CD14-positive monocyte (primary cell): ENCODE measurements around the gene MACROD1. TPM values are rescaled to one million over a fixed set of nuclear protein-coding genes. Genes with fewer than 3 reads are reported as not detected.

Experiments used
- DNase-seq, 3 donors: peaks; one replicate each; pipeline ENCODE4 v3.0.0-alpha.2; 2011 to 2022
- H2AFZ ChIP-seq: 2 replicates; pipeline ENCODE4 v1.6.0; 2012; ENCODE audit warnings: mild to moderate bottlenecking, low read depth, low read length, inconsistent platforms; ENCODE audit not compliant: insufficient read depth, poor library complexity, severe bottlenecking
- H3K27ac ChIP-seq, 2 donors: 1 replicate in 1 of 2; 2 replicates in 1 of 2; pipeline ENCODE4 v1.5.1; 2012 to 2013; ENCODE audit warnings: low read length in 2 of 2, control low read depth in 1 of 2, inconsistent platforms in 1 of 2, low read depth in 1 of 2, mild to moderate bottlenecking in 1 of 2
- H3K27me3 ChIP-seq, 2 donors: one replicate each; pipeline versions ENCODE4 v1.6.0 to v1.6.1; 2011 to 2013; ENCODE audit warnings: low read length in 2 of 2; ENCODE audit not compliant: control insufficient read depth in 2 of 2, insufficient read depth in 2 of 2
- H3K36me3 ChIP-seq, 2 donors: replicated peaks in 1 of 2; 1 replicate in 1 of 2; 2 replicates in 1 of 2; pipeline versions ENCODE4 v1.5.1 to v1.6.1; 2012 to 2013; ENCODE audit warnings: low read length in 2 of 2, control low read depth in 1 of 2, inconsistent platforms in 1 of 2, mild to moderate bottlenecking in 1 of 2; ENCODE audit not compliant: insufficient read depth in 2 of 2, control insufficient read depth in 1 of 2
- H3K4me1 ChIP-seq, 2 donors: 1 replicate in 1 of 2; 2 replicates in 1 of 2; pipeline versions ENCODE4 v1.5.1 to v1.6.1; 2012 to 2013; ENCODE audit warnings: low read length in 2 of 2, control low read depth in 1 of 2, inconsistent platforms in 1 of 2, mild to moderate bottlenecking in 1 of 2, moderate library complexity in 1 of 2; ENCODE audit not compliant: insufficient read depth in 2 of 2, control insufficient read depth in 1 of 2
- H3K4me2 ChIP-seq: replicated peaks from 2 replicates; pipeline ENCODE3; 2012; ENCODE audit warnings: low read length, moderate library complexity, mild to moderate bottlenecking; ENCODE audit not compliant: poor library complexity, severe bottlenecking; ENCODE audit errors: extremely low read depth
- H3K4me3 ChIP-seq, 3 experiments: fragments of 200-600 bp in 1 of 3; sonication (generic) in 1 of 3; replicated peaks in 1 of 3; 1 replicate in 2 of 3; 2 replicates in 1 of 3; pipeline ENCODE4 v1.5.1; 2011 to 2013; ENCODE audit warnings: low read length in 3 of 3, mild to moderate bottlenecking in 3 of 3, control low read depth in 2 of 3, low read depth in 2 of 3, inconsistent platforms in 1 of 3, moderate library complexity in 1 of 3
- H3K79me2 ChIP-seq: 2 replicates; pipeline ENCODE4 v1.6.0; 2012; ENCODE audit warnings: mild to moderate bottlenecking, control low read depth, inconsistent platforms, low read length, moderate library complexity; ENCODE audit not compliant: insufficient read depth
- H3K9ac ChIP-seq: 2 replicates; pipeline ENCODE4 v1.6.0; 2017; ENCODE audit warnings: low read length, mild to moderate bottlenecking; ENCODE audit not compliant: insufficient read depth, poor library complexity, severe bottlenecking
- H3K9me3 ChIP-seq, 2 donors: replicated peaks in 1 of 2; 1 replicate in 1 of 2; 2 replicates in 1 of 2; pipeline versions ENCODE4 v1.5.1 to v1.6.1; 2012 to 2013; ENCODE audit warnings: low read length in 2 of 2, control low read depth in 1 of 2; ENCODE audit not compliant: control insufficient read depth in 1 of 2, insufficient read depth in 1 of 2
- H4K20me1 ChIP-seq: 2 replicates; pipeline ENCODE4 v1.6.0; 2012; ENCODE audit warnings: mild to moderate bottlenecking, low read length, control low read depth, moderate library complexity; ENCODE audit not compliant: insufficient read depth
- H3K27ac Mint-ChIP-seq, 7 donors: one replicate each; pipeline ENCODE4 v1.8.0; 2020; ENCODE audit warnings: mild to moderate bottlenecking in 7 of 7, mixed read lengths in 7 of 7, moderate library complexity in 6 of 7, inconsistent platforms in 2 of 7
- H3K27me3 Mint-ChIP-seq, 3 donors: one replicate each; pipeline ENCODE4 v1.8.0; 2021 to 2022; ENCODE audit warnings: low read depth in 3 of 3, mild to moderate bottlenecking in 3 of 3, mixed read lengths in 3 of 3, moderate library complexity in 3 of 3, inconsistent platforms in 1 of 3
- H3K36me3 Mint-ChIP-seq, 2 donors: one replicate each; pipeline ENCODE4 v1.8.0; 2020; ENCODE audit warnings: mixed read lengths in 2 of 2, inconsistent platforms in 1 of 2, mild to moderate bottlenecking in 1 of 2
- H3K4me1 Mint-ChIP-seq: one replicate; pipeline ENCODE4 v1.8.0; 2020; ENCODE audit warnings: mild to moderate bottlenecking, mixed read lengths
- H3K4me3 Mint-ChIP-seq, 2 donors: one replicate each; pipeline ENCODE4 v1.8.0; 2020; ENCODE audit warnings: mild to moderate bottlenecking in 2 of 2, mixed read lengths in 2 of 2, moderate library complexity in 1 of 2
- H3K9me3 Mint-ChIP-seq, 7 donors: one replicate each; pipeline ENCODE4 v1.8.0; 2020 to 2022; ENCODE audit warnings: mixed read lengths in 7 of 7, mild to moderate bottlenecking in 6 of 7, moderate library complexity in 6 of 7, inconsistent platforms in 2 of 7
- WGBS: methylation state at CpG from one replicate; pipeline ENCODE4 v1.1.5; 2013; ENCODE audit warnings: missing lambda C conversion rate; ENCODE audit not compliant: insufficient coverage; 5-methylcytosine and 5-hydroxymethylcytosine counted together
- intact Hi-C, 2 donors: fragments of 100-400 bp; cut with micrococcal nuclease; formaldehyde crosslinking; loops; one replicate each; pipeline versions ENCODE4 v1.15.0 to v1.15.1; 2023
- polyA plus RNA-seq, 3 donors: library from polyadenylated mRNA; depleted of rRNA in 1 of 3; unstranded in 2 of 3; stranded (reverse) in 1 of 3; fragments of 300-500 nt in 2 of 3; fragments of >200 nt in 1 of 3; fragmentation: Illumina TruSeq in 2 of 3; gene quantifications; 1 replicate in 2 of 3; 2 replicates in 1 of 3; pipeline ENCODE4 v1.2.3, GENCODE V29; 2012 to 2021
- TF ChIP-seq, protein P1 (sequence below): fragments of 200-600 bp; IDR thresholded peaks from one replicate; pipeline ENCODE4 v1.8.0; 2022; ENCODE audit warnings: antibody characterized with exemption, mild to moderate bottlenecking

The MACROD1 gene
- polyA plus RNA-seq, 3 donors = 1.5 to 2.4 (median 2.2) TPM

DNA sequence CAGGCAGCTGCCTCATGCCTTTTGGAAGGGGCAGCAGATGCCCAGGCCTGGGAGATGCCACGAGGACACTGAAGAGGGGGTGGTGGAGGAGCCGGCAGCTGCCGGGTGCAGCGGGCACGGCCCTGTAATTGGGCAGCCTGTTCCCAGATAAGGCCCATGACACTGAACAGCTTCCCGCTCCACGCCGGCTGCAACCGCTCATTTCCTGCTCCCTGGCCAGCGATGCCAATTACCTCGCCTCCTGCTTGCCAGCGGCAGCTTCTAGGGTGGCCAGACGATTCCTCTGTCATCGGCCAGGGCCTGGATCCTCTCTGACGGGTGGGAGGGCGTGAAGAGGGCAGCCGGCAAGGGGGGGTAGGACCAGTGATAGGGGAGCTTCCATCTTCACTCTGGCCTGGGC lies 107.4 kb downstream of the MACROD1 start:
- H3K4me3 Mint-ChIP-seq = no peak overlapping the region

GRCh38 chr11:64057890-64058289 lies 108.0 kb downstream of the MACROD1 start:
- 95% methylated on average over 9 of the region's 10 CpGs for WGBS
- Mint-ChIP-seq H3K9me3 (peaks cover 0 to 6% (median 0%) of the 10 kb centered on the region in 7 donors), H3K36me3 (peaks cover 0 to 3% of the 10 kb centered on the region in 2 donors), H3K4me1 (peaks cover 11% of the 10 kb centered on the region), H3K27ac (no peak overlapping the region), H3K27me3 (peaks cover 32 to 45% (median 36%) of the 10 kb centered on the region in 3 donors), H3K4me3 (no peak overlapping the region)
- no peaks in the 10 kb centered on the region for H4K20me1 ChIP-seq
- no peak overlapping the region for H3K27ac ChIP-seq
- peaks cover 11 to 36% of the 10 kb centered on the region in 2 donors for H3K27me3 ChIP-seq
- no peak overlapping the region for H3K9ac ChIP-seq
- no peaks in the 10 kb centered on the region for H3K36me3 ChIP-seq
- H3K4me2 ChIP-seq = no peak overlapping the region
- H3K4me1 ChIP-seq = peaks cover 11 to 14% of the 10 kb centered on the region in 2 donors
- no peak overlapping the region for H3K4me3 ChIP-seq
- no peak for DNase-seq
- H3K9me3 ChIP-seq = peaks cover 0 to 5% of the 10 kb centered on the region in 2 donors
- TF ChIP-seq, protein P1, sequence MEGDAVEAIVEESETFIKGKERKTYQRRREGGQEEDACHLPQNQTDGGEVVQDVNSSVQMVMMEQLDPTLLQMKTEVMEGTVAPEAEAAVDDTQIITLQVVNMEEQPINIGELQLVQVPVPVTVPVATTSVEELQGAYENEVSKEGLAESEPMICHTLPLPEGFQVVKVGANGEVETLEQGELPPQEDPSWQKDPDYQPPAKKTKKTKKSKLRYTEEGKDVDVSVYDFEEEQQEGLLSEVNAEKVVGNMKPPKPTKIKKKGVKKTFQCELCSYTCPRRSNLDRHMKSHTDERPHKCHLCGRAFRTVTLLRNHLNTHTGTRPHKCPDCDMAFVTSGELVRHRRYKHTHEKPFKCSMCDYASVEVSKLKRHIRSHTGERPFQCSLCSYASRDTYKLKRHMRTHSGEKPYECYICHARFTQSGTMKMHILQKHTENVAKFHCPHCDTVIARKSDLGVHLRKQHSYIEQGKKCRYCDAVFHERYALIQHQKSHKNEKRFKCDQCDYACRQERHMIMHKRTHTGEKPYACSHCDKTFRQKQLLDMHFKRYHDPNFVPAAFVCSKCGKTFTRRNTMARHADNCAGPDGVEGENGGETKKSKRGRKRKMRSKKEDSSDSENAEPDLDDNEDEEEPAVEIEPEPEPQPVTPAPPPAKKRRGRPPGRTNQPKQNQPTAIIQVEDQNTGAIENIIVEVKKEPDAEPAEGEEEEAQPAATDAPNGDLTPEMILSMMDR = no peak
- intact Hi-C loops = no loop called here
- H3K79me2 ChIP-seq = no peaks in the 10 kb centered on the region
- H2AFZ ChIP-seq = no peak overlapping the region

More for the DNA sequence above, 107.4 kb downstream of the MACROD1 start:
- no peak overlapping the region for H3K4me2 ChIP-seq
- H3K36me3 ChIP-seq = no peaks in the 10 kb centered on the region
- intact Hi-C loops = no loop called here
- H3K79me2 ChIP-seq = no peaks in the 10 kb centered on the region
- peaks cover 11% of the 10 kb centered on the region for H3K4me1 Mint-ChIP-seq
- H4K20me1 ChIP-seq = no peaks in the 10 kb centered on the region
- peaks cover 11 to 14% of the 10 kb centered on the region in 2 donors for H3K4me1 ChIP-seq
- H3K9me3 ChIP-seq = peaks cover 0 to 5% of the 10 kb centered on the region in 2 donors
- H3K4me3 ChIP-seq = no peak overlapping the region
- no peak overlapping the region for H3K27ac Mint-ChIP-seq
- no peak overlapping the region for H3K9ac ChIP-seq
- H3K36me3 Mint-ChIP-seq = peaks cover 0 to 3% of the 10 kb centered on the region in 2 donors
- peaks cover 0 to 6% (median 0%) of the 10 kb centered on the region in 7 donors for H3K9me3 Mint-ChIP-seq
- H2AFZ ChIP-seq = no peak overlapping the region
- 98% methylated on average over 9 of the region's 17 CpGs for WGBS
- TF ChIP-seq, protein P1 = no peak
- H3K27ac ChIP-seq = no peak overlapping the region
- peaks cover 32 to 48% (median 36%) of the 10 kb centered on the region in 3 donors for H3K27me3 Mint-ChIP-seq
- no peak for DNase-seq
- peaks cover 11 to 36% of the 10 kb centered on the region in 2 donors for H3K27me3 ChIP-seq
